HG02763 (cell line): Measurements from ENCODE around the gene PIK3R5.

Source experiments
- ATAC-seq: cut with Tn5 transposase; IDR thresholded peaks from one replicate; pipeline ENCODE4 v1.9.1; 2021; ENCODE audit warnings: mild to moderate bottlenecking, moderate library complexity; ENCODE audit not compliant: unreplicated experiment

The PIK3R5 gene

DNA sequence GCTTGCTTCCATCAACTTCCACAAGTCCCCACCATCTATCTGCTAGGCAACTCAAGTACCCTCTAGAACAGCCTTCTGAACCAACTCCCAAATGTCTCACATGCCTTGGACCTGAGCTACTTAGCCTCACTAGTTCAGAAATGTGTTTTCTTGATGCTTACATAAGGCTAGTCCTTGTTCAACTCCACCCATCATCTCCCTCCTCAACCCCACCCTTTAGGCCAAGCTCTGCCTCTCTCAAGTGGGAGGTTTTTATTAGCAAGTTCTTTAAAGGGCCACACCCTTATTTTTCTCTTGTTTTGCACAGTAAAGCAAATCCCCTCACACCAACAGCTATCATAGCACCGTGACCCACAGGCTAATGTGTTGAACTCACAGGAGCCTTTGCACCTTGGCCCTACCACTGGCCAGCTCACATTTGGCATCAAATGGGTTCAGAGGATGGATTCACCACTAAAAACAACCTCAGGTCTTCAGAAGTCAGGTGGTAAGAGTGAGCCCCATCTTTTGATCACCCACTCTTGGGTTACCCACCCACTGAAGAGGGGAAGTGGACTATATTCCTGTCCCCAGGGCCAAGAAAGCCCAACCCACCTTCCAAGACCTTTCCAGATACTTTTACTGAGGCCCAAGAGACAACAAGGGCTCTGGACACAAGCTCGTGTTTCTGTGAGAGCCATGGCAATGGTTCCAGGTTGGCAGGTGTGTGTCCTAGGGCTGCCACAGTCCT, 12.2 kb downstream of the PIK3R5 start:
- no peak for ATAC-seq

DNA sequence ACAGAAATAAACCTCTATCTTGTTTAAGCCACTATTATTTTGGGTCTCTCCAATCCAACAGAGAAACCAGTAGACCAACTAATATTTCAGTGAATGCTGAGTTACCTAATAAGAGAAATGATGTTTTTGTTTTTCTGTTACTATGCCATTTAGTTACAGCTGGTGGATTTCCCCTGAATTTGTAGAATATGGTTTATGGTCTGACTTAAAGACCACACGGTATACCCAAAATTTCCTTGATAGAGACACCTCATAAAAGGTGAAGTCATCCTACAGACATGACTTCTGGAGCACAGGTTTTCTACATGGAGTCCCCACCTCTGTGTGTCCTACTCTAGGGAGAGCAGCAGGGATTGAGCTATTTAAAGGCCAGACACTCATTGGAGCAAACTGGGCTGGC, 13.3 kb downstream of the PIK3R5 start:
- no peak for ATAC-seq

DNA sequence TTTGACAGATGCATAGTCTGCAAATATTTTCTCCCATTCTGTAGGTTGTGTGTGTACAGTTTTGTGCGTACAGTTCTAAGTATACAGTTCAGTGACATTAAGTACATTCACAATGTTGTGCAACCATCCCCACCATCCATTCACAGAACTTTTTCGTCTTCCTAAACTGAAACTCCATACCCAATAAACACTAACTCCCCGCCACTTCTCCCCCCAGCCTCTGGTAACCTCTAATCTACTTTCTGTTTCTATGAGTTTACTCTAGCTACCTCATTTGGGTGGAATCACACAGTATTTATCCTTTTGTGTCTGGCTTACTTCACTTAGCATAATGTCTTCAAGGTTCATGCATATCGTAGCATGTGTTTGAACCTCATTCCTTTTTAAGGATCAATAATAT, 14.3 kb downstream of the PIK3R5 start:
- no peak for ATAC-seq

DNA sequence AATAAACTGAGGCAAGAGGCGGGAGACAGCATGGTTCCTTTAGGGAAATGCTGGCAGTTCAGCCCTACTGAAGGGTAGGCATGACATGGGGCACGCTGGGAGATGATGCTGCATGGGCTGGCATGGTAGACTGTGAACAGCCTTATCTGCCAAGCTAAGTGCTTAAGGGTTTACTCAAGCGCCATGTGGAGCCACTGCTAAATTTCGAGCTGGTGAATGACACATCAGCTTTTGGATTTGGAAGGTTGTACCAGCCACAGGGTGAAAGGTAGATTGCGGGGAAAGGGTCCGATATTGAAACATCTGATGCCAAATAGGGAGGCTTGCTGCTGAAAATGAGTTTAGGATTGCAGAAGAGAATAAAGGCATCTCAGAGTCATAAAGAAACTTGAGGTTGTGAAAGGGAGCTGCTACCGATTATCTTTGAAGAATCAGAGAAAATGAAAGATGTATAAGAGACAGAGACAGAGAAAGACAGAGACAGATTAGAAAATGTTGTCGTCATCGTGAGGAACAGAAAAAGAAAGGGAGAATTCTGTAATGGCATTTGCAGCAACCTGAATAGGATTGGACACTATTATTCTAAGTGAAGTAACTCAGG, 16.3 kb downstream of the PIK3R5 start:
- no peak for ATAC-seq

DNA sequence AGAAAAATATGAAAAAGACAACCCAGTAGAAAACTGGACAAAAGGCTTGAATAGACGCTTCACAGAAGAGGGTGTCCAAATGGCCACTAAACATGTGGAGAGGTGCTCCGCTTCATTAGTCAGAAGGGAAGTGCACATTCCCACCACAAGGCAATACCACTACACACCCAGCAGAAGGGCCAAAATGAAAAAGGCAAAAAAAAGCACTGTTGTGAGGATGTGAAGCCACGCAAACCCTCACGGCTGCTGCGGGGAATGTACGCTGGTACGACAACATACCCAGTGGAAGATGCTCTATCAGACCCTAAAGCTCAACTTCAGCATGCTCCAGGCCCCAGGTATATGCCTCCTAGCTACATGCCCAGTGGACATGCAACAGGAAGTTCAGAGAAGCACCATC, 17.0 kb downstream of the PIK3R5 start:
- no peak for ATAC-seq

DNA sequence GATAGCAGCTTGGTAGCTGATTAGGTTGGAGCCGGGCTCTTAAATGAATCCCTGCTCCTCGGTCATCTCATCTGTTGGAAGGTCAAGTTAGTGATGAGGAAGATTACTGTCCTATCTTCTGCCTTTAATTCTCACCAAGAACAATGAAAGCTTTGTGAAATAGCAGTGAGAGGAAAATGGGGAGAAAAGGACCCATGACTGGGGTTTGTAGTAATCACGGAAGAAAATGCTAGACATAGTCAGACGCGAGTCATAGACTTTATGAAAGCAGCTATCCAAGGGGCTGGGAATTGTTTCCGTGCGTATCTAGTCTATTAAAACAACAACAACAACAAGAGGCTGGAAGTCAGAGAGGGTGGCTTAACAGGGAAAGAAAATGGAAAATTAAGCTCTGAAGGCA, 18.3 kb downstream of the PIK3R5 start:
- ATAC-seq, result no peak

DNA sequence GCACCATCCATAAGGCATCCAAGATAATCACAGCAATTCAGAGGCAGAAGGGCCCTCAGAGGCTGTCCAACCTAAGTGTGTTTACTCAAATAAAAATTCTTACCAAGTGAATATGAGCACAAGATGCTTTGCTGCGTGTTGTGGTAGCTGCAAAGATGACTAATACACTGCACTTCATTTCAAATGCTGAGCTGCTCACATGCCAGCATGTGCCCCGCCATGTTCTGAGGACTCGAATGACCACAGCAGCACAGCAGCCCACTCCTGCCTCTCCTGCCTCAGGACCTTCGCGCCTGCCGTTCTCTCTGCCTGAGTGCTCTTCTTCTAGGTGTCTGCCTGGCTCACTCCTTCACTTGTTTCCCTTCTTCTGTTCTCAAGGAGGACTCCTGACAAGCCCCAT, 19.0 kb downstream of the PIK3R5 start:
- ATAC-seq, result no peak

DNA sequence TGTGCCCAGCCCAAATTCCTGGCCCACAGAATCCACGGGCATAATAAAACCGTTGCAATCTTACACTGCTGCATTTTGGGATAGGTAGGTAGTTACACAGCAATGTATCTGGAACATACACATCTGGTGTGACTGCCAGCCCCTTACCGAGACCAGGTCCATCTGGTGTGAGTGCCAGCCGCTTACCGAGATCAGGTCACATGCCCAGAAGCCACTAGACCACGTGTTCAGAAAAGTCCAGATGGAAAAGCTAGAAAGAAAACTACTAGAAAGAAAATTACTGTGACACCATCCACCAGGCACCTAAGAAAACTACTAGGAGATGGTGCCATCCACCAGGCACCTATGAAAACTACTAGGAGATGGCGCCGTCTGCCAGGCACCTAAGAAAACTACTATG, 19.4 kb downstream of the PIK3R5 start:
- ATAC-seq, result no peak

DNA sequence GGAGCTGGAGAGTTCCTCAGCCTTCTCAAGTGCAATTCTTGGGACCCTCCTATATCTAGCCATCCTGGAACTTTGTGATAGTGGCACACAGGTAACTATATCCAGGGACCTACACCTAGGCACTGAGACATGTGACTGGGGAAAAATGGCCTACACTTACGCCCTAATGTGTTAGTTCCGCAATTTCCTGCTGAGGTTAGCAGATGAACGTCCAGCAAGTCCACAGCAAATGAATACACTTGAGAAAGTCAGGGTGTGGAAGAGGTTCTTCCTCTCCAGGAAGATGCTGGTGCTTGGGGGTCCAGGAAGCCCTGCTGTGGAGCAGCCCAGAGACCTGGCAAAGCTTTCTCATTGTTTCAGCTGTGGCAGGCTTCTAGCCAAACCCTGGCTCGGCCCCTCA, 20.8 kb downstream of the PIK3R5 start:
- ATAC-seq, result no peak

DNA sequence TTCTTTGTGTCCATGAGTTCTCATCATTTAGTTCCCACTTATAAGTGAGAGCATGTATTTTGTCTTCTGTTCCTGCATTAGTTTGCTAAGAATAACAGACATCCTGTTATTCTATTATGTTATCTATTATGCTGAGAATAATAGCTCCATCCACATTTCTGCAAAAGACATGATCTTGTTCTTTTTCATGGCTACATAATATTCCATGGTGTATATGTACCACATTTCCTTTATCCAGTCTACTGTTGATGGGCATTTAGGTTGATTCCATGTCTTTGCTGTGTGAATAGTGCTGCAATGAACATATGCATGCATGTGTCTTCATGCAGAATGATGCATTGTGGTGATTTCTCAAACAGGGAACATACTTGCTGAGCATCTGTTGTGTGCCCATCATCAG, 21.4 kb downstream of the PIK3R5 start:
- ATAC-seq, result no peak

DNA sequence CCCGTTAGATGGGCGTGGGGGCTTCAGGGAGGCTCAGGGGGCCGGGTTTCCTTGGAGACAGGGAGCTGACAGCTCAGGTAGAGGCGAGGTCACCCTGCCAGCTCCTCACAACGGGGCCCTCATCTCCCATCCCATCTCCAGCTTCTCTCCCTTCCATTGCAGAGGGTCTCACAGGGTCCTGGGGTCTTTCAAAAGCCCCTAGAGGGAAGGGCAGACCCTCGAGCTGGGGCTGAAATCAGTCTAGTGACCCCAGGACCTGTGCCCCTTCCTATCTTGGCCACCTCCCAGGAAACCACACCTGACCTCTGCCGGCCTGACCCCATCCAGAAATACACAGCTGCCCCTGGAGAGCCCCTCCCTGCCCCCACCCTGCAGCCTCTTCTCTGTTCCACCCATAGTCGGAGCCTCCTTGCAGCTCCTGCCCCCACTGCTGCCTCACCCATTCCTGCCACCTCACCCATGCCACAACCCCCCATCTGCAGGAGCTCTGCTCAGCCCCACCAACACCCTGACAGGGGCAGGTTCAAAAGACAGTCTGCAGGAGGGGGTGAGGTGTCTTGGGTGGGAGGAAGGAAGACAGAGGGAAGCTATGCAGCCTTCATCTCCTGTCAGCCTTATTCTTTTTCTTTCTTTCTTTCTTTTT, 23.4 kb downstream of the PIK3R5 start:
- ATAC-seq, result no peak

DNA sequence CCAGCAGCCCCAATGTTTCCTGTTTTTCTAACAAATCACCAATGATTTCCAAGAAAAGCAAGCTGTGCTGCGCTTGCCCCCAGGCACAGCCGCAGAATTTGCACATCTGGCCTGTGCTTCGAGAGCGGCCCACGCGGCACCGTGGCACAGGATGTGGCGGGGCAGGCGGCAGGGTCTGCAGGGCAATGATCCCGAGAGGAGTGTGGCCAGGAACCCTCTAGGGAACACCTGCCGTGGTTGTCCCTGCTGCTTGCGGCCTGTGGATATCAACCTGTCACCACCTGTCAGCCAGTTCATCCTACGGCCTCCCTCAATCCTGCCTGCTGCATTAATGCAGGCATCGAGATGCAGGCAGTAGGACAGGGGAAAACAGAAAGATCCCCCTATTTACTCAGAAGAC, 24.0 kb downstream of the PIK3R5 start:
- ATAC-seq, result peak; percentile 55

DNA sequence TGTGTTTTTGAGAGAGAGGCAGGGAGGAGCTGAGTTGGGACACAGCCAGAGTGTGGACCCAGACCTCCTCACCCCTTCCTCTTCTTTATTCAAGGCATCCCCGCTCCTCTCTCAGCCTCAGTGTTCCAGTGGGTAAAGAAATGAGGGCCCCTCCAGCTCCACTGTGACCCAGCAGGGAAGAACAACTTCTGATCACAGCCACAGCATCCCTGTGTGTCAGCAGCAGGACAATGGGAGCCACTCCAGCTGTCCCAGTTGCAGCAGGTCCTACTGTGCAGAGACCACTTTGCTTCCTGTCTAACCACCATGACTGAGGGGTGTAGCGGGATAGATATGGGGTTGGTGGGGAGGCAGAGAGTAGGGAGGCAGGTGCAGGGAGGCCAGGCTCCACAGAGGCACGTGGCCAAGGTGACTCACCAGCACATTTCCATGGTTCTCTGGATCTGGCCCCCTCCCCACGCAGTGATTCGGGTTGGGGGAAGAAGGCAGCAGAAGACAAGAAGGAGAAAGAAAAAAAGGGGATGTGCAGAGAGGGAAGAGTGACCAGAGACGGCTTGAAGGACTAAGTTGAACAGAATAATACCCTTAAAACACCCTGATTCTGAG, 24.5 kb downstream of the PIK3R5 start:
- ATAC-seq, result peak; percentile 25

DNA sequence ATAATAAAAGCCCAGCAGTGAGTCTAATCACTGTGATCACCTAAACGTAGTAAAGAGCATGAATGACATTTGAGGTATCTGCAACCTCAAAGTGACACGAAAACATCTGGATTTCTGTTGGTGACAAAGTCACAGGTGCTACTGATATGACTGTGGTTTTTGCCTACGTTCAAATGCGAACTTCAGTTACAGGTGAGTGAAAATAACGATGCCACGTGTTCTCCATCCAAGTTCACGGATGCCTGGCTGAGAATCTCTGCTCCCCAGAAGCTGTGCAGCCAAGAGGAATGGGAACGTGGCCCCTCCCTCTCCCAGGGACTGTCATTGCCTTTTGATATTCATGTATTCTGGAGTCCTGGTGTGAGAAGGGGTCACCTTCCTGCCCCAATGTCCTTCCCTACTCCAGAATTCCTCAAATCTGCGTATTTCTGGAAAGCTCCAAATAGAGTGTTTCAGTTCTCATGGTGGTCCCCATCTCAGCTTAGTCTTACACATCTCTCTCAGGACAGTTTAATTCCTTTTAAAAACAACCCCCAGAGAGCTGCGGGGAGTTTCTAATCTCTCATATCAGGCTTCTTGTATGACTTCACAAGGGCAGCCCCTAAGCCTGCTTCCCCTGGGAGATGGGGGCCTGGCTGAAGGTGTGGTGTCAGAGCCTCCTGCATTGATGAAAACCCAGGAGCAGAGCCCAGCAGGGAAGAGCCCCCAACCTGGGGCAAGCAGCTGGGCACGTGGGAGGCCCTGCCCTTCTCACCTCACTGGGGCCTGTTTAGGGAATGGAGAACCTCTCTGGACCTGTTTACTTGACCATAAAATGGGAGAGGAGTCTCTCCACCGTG, 25.8 kb downstream of the PIK3R5 start:
- no peak for ATAC-seq

DNA sequence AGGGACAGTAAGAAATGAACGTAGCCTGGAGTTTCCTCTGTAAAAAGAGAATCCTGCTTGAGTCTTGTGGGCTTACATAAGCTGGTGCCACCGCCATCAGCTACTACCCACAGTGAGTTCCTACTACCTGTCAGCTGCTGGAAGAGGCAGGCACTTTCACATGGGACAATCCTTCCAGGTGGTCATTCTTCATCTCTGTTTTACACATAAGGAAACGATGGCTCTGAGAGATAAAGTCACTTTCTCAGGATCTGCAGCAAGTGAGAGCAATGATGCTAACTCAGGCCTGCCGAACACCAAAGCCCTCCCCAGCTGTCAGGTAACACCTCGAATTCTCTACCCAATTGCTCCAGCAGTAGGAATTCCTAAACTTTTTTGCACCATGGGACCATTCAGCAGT, 26.6 kb downstream of the PIK3R5 start:
- ATAC-seq, result no peak

DNA sequence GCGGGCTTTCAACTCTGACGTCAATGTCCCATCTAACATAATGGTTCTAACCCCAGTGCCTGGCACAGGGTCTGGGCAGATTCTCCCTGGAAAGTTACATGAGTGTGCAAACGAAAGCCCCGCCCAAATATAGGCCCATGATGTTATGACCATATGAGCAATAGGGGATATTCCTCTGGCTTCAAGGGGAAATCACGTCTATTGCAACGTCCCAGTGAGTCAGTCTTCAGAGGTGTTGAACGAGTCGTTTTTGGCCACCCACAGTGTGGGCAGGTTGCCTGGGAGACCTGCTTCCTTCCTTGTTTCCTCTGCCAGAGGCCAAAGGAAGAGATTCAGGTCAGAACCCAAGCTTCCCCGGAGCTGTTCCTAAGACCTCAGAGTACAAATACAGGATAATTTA, 30.3 kb downstream of the PIK3R5 start:
- ATAC-seq, result no peak

DNA sequence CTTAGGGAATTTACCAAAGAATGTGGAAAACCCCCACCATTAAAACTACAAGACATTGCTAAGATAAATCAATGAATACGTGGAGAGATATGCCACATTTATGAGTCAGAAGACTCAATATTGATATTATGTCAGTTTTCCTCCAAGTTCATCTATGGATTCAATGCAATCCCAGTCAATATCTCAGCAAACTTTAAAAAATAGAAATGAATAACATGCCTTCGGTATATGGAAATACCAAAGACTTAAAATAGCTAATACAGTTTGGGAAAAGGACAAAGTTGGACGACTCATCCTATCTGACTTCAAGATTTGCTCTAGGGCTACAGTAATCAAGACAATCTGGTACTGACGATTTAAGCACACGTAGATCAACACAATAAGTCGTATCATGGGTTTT, 31.2 kb downstream of the PIK3R5 start:
- ATAC-seq, result no peak

DNA sequence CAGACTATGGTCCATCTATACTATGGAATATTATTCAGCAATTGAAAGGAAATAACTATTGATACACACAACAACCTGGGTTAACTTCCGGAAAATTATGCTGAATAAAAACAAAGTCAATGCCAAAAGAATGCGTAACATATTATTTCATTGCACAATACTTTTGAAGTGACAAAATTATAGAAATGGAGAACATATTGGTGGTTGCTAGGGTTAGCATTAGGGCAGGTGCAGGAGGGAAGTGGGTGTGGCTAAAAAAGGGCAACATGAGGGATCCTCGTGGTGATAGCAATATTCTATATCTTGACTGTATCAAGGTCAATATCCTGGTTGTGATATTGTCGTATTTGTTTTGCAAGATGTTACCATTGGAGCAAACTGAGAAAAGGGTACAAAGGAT, 34.9 kb downstream of the PIK3R5 start:
- ATAC-seq, result no peak

DNA sequence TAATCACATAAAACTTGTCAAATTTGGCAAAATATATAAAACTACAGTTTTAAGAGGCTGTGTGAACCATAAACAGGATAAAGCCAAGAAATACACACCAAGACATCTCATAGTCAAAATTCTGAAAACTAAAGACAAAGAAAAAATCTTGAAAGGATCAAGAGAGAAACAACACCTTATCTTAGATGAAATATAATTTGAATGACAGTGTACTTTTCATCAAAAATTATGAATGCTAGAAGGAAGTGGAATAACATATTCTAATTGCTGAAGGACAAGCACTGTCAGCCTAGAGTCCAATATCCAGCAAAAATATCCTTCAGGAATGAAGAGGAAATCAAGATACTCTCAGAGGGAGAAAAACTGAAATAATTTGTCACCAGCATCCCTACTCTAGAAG, 37.2 kb downstream of the PIK3R5 start:
- ATAC-seq, result no peak

DNA sequence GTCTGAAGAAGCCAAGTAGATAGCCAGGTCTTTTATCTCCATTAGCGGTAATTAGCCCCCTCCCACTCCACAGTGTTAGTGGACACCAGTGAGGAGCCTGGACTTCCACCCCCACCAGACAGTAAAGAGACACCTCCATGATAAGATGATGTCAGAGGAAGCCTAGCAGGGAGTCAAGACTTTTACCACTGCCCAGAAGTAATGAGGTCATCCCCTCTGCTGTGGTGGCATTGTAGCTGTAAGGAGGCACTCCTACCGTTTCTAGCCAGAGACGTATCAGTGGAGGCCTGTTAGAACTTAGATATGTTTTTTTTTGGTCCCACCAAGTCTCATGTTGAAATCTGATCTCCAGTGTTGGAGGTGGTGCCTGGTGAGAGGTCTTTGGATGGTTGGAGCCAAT, 38.1 kb downstream of the PIK3R5 start:
- no peak for ATAC-seq

DNA sequence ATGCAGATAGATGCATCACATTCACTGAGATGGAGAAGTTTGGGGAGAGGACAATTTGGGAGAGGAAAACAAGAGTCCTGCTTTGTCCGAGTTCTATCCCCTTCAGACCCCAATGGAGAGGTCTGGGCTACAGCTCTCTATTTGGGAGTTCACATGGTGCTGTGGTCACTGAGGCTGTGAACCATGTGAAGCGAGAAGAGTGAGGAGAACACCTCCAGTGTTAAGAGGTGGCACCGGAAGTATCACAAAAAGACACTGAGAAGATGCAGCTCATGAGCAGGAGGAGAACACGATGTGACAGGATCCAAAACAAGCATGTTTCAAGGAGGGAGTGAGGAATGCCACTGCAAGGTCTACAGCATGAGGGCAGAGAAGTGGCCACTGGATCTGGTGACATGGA, 39.7 kb downstream of the PIK3R5 start:
- no peak for ATAC-seq
